Motor neuron (in vitro differentiated cells): ENCODE measurements around the gene BCOR. TPM values are rescaled to one million over a fixed set of nuclear protein-coding genes. Genes with fewer than 3 reads are reported as not detected.

Experiments used
- ATAC-seq, 8 experiments: fragments of 200-7000 bp; cut with Tn5 transposase; replicated peaks in 6 of 8; 2 replicates each; pipeline ENCODE4 v1.8.0; 2021; ENCODE audit warnings: mild to moderate bottlenecking in 8 of 8, moderate library complexity in 8 of 8
- H3K27ac ChIP-seq, 2 donors: fragments of 250-450 bp; sonication (Bioruptor Pico); 2 replicates each; pipeline ENCODE4 v1.9.0; 2021; ENCODE audit warnings: antibody characterized with exemption in 2 of 2, mild to moderate bottlenecking in 2 of 2, moderate library complexity in 1 of 2
- H3K4me1 ChIP-seq, 2 donors: fragments of 250-450 bp; sonication (Bioruptor Pico); replicated peaks in 1 of 2; 2 replicates each; pipeline ENCODE4 v1.6.1; 2021; ENCODE audit warnings: antibody characterized with exemption in 2 of 2, mild to moderate bottlenecking in 2 of 2, moderate library complexity in 1 of 2
- H3K4me3 ChIP-seq, 5 donors: fragments of 250-450 bp; sonication (Bioruptor Pico); 2 replicates each; pipeline ENCODE4 v1.9.0; 2021; ENCODE audit warnings: antibody characterized with exemption in 5 of 5, mild to moderate bottlenecking in 5 of 5, moderate library complexity in 4 of 5
- WGBS, 10 experiments: fragments of 450-650 bp; shearing (Covaris generic); methylation state at CpG; one replicate each; pipeline ENCODE4 v1.0.0; 2022; 5-methylcytosine and 5-hydroxymethylcytosine counted together
- in situ Hi-C, 9 experiments: fragments of 400-800 bp; cut with MboI; loops; one replicate each; pipeline ENCODE4 v1.15.0; 2021; ENCODE audit warnings: low sequenced_read_pairs in 9 of 9, low pct_unique_long_range_greater_than_20kb in 2 of 9; ENCODE audit not compliant: unreplicated experiment in 9 of 9
- total RNA-seq, 8 experiments: library from RNA; unstranded; fragments of 300-600 nt; gene quantifications; 2 replicates each; pipeline versions ENCODE4 v1.2.3 to v1.2.4, GENCODE V29; 2022

Gene BCOR
- total RNA-seq, 8 experiments from 2014 or later = 12.1 to 102 (median 42.6) TPM

GRCh38 chrX:40005292-40006011, 92.3 kb downstream of the BCOR start:
- WGBS, 10 experiments = 62 to 84% methylated on average over 5 to 7 of the region's 73 CpGs; no CpG with 5 or more reads in 8 of the 10 experiments
- H3K4me3 ChIP-seq = no peak overlapping the region
- no peak for ATAC-seq
- in situ Hi-C loops = no loop called here
- H3K4me1 ChIP-seq = peaks cover 65% of the 10 kb centered on the region in 2 donors
- no peak overlapping the region for H3K27ac ChIP-seq

GRCh38 chrX:40004921-40005291, 92.9 kb downstream of the BCOR start:
- in situ Hi-C loops = no loop called here
- Histone ChIP-seq H3K4me1 (peaks cover 60% of the 10 kb centered on the region in 2 donors), H3K4me3 (no peak overlapping the region), H3K27ac (no peak overlapping the region)
- ATAC-seq = no peak
- WGBS, 10 experiments = 65% methylated on average over 12 of the region's 16 CpGs; no CpG with 5 or more reads in 9 of the 10 experiments

DNA sequence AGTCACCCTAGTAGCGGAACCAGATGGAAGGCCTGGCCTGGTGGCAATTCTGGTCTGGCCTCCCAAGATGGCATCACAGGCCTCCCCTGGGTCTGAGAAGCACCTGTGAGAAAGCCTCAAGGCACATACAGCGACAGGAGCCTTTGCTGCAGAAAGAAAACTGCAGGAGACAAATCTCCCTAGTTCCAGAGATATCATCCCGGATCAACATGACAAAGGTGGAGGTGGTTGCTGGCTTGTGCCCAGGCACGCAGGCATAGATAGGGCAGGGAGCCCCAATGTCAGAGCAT, 93.6 kb downstream of the BCOR start:
- in situ Hi-C loops = no loop called here
- 79% methylated on average over 2 of the region's 4 CpGs; no CpG with 5 or more reads in 9 of the 10 experiments for WGBS, 10 experiments
- Histone ChIP-seq H3K4me1 (peaks cover 52 to 53% of the 10 kb centered on the region in 2 donors), H3K27ac (no peak overlapping the region), H3K4me3 (no peak overlapping the region)
- ATAC-seq = no peak

DNA sequence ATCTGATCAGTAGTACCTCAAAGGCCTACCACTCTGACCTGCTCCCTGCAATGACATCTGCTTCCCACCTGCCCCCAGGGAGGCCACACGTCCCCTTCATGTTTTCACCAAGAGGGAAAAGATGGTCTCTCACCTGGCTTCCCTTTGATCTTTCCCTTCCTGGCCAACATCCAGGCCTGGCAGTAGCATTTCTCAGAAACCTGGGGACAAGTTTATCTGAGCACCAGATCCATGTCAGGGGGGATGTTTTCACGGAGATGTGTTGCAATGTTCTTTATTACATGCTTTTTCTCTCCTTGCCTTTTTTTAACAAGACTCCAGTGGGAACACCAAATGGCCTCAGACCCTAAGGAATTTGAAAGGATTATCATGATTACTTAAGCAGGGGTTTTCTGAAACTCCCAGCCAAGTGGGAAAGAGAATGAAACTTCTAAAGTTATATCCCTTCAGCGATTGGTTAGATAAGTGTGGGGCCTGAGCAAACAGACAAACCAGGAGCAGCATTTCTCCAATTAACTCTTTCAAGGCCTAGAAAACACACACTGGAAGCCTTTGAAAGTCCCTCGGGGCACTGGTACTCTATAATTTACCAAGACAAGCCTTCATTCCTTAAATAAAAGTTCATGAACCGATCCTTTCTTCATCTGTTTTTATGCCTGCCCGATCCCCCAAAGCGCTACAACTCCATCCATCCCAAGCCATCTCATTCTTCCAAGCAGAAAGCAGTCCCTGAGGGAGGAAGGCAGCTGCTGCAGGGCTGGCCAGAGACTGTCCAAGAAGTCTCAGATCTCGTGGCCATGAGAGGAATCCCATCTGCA, 94.1 kb downstream of the BCOR start:
- in situ Hi-C loops = no loop called here
- WGBS, 10 experiments = 0 to 57% (median 45%) methylated on average over 1 to 4 of the region's 8 CpGs; no CpG with 5 or more reads in 4 of the 10 experiments
- ATAC-seq = no peak
- H3K27ac ChIP-seq = no peak overlapping the region
- peaks cover 47 to 49% of the 10 kb centered on the region in 2 donors for H3K4me1 ChIP-seq
- H3K4me3 ChIP-seq = no peak overlapping the region

DNA sequence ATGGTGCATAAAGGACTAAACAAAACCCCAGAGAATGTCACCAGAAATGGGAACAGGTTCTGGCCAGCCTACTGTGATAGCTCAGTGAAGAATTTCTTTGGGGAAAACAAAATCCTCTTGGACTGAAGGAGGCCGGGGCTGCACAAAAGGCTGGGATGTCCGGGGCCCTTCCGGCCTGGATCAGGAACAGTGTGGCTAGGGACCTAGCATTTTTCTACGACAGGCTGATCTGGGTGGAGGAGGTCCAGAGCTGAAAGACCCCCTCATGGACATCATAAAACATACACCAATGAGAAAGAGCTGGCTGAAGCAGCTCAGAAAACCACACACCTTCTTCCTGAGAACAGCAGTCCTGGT, 94.7 kb downstream of the BCOR start:
- H3K4me1 ChIP-seq = peaks cover 41 to 44% of the 10 kb centered on the region in 2 donors
- in situ Hi-C loops = no loop called here
- no peak for ATAC-seq
- 80% methylated on average over 1 of the region's 4 CpGs; no CpG with 5 or more reads in 9 of the 10 experiments for WGBS, 10 experiments
- no peak overlapping the region for H3K27ac ChIP-seq
- H3K4me3 ChIP-seq = no peak overlapping the region
